SK-N-MC (cell line): ENCODE data around the gene GHSR.

Source experiments
- EZH2 ChIP-seq: fragments of 200-600 bp; sonication (generic); IDR thresholded peaks from one replicate; pipeline ENCODE4 v1.6.1; 2017; ENCODE audit warnings: antibody characterized with exemption
- FOXP2 ChIP-seq: optimal IDR thresholded peaks from 2 replicates; pipeline ENCODE3; 2011; ENCODE audit warnings: mild to moderate bottlenecking, moderate library complexity; ENCODE audit not compliant: insufficient read depth; ENCODE audit errors: extremely low read length, control extremely low read depth
- POLR2AphosphoS5 ChIP-seq: IDR thresholded peaks from 2 replicates; pipeline ENCODE4 v1.6.1; 2012; ENCODE audit warnings: mild to moderate bottlenecking, low read depth, low read length, borderline replicate concordance

- no peak for TF ChIP-seq POLR2AphosphoS5
- TF ChIP-seq EZH2: no peak
- no peak for TF ChIP-seq FOXP2
These were observed 3.4 kb downstream of the GHSR start for GRCh38 chr3:172444821-172445220.
